ENCODE results near the gene ABCA4. TPM values are rescaled to one million over a fixed set of nuclear protein-coding genes. Genes with fewer than 3 reads are reported as not detected.
"Not testable (repeated sequence)": the region's sequence is repeated elsewhere in the genome, so short reads cannot be mapped to it uniquely, and the experiment has no call there.

Gene ABCA4
- under 1 TPM in 3 of 4 donors, not detected in 1; 0.09 to 0.32 (median 0.23) TPM for total RNA-seq
- under 1 TPM in 2 of 3 donors, not detected in 1; 0.03 to 0.04 TPM for polyA plus RNA-seq
- long read RNA-seq, donor 1 = 0 reads
- long read RNA-seq, donor 2 = 0 reads

DNA sequence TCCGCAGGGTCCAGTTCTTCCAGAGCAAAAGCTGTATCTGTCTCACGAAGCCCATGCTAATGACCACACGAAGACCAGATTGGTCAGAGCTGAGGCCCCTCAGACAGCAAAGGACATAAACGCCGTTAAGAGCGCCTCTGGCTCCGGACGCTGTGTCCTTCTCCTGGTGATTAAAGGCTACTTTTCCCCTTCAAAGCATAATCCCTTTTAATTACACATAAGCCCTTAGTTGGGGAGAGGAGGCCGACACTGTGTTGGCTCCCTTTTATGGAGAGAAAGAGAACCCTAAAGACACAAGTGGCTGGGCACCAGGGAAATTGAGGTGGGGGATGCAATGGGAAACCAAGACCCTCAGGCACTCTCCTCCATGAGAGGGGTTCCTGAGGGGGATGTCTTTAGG is at the start of gene ABCA4:
TSS of gene ABCA4 (minus strand) at position 158 of the 400 bp plus-strand sequence. CDS start at position 55, 103 bp downstream.
- H3K36me3 ChIP-seq (ENCODE audit: insufficient read depth in 1 of 2, low read depth in 1 of 2) = no peaks in the 10 kb centered on the region
- no peaks in the 10 kb centered on the region for H3K27me3 ChIP-seq (ENCODE audit: insufficient read depth in 3 of 3, low read length in 2 of 3)
- intact Hi-C loops (cut with DNase I) = no loop called here
- no peak within 1 kb of the TSS for H3K27ac ChIP-seq
- ATAC-seq = no peak
- 91 to 95% (median 92%) methylated on average over 9 of the region's 9 CpGs for WGBS, 3 donors
- no peak for DNase-seq
- H3K4me3 ChIP-seq = no peak within 1 kb of the TSS
- H3K9me3 ChIP-seq = no peaks in the 10 kb centered on the region
- H3K4me1 ChIP-seq = no peaks in the 10 kb centered on the region
- TF ChIP-seq, protein P1, sequence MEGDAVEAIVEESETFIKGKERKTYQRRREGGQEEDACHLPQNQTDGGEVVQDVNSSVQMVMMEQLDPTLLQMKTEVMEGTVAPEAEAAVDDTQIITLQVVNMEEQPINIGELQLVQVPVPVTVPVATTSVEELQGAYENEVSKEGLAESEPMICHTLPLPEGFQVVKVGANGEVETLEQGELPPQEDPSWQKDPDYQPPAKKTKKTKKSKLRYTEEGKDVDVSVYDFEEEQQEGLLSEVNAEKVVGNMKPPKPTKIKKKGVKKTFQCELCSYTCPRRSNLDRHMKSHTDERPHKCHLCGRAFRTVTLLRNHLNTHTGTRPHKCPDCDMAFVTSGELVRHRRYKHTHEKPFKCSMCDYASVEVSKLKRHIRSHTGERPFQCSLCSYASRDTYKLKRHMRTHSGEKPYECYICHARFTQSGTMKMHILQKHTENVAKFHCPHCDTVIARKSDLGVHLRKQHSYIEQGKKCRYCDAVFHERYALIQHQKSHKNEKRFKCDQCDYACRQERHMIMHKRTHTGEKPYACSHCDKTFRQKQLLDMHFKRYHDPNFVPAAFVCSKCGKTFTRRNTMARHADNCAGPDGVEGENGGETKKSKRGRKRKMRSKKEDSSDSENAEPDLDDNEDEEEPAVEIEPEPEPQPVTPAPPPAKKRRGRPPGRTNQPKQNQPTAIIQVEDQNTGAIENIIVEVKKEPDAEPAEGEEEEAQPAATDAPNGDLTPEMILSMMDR (IDR thresholded peaks at IDR 0.05) = no peak

- no peak overlapping the region for H3K4me3 ChIP-seq
- ATAC-seq = no peak
- no peaks in the 10 kb centered on the region for H3K27me3 ChIP-seq (ENCODE audit: insufficient read depth in 3 of 3, low read length in 2 of 3)
- H3K9me3 ChIP-seq = no peaks in the 10 kb centered on the region
- H3K36me3 ChIP-seq (ENCODE audit: insufficient read depth in 1 of 2, low read depth in 1 of 2) = peaks cover 5 to 32% of the 10 kb centered on the region in 2 donors
- TF ChIP-seq, protein P1 (IDR thresholded peaks at IDR 0.05) = no peak
- no peak for DNase-seq
- WGBS, 3 donors = 52 to 69% (median 53%) methylated on average over 3 of the region's 3 CpGs
- intact Hi-C loops (cut with DNase I) = no loop called here
- no peak overlapping the region for H3K27ac ChIP-seq
- no peaks in the 10 kb centered on the region for H3K4me1 ChIP-seq
Measured at GRCh38 chr1:94169126-94169525, 48.2 kb upstream of the ABCA4 start.

- TF ChIP-seq, protein P1 (IDR thresholded peaks at IDR 0.05) = no peak
- Histone ChIP-seq H3K36me3 (ENCODE audit: insufficient read depth in 1 of 2, low read depth in 1 of 2) (peaks cover 0 to 6% of the 10 kb centered on the region in 2 donors), H3K4me3 (no peak overlapping the region), H3K9me3 (no peaks in the 10 kb centered on the region), H3K27ac (no peak overlapping the region), H3K4me1 (peaks cover 7% of the 10 kb centered on the region), H3K27me3 (ENCODE audit: insufficient read depth in 3 of 3, low read length in 2 of 3) (no peaks in the 10 kb centered on the region)
- DNase-seq = no peak
- intact Hi-C loops (cut with DNase I) = no loop called here
- 90 to 94% (median 91%) methylated on average over 5 of the region's 5 CpGs for WGBS, 3 donors
- ATAC-seq = no peak
Measured at GRCh38 chr1:94165843-94166242, 44.9 kb upstream of the ABCA4 start.

- H3K4me1 ChIP-seq = peaks cover 13% of the 10 kb centered on the region
- DNase-seq; ATAC-seq; H3K27ac ChIP-seq; H3K9me3 ChIP-seq; H3K27me3 ChIP-seq (ENCODE audit: insufficient read depth in 3 of 3, low read length in 2 of 3); H3K36me3 ChIP-seq (ENCODE audit: insufficient read depth in 1 of 2, low read depth in 1 of 2); intact Hi-C loops (cut with DNase I); H3K4me3 ChIP-seq: not testable (repeated sequence)
- 59 to 68% (median 63%) methylated on average over 2 of the region's 2 CpGs for WGBS, 3 donors
Measured at GRCh38 chr1:94164885-94165284, 43.9 kb upstream of the ABCA4 start.

- 81 to 89% (median 83%) methylated on average over 1 of the region's 1 CpG for WGBS, 3 donors
Measured at GRCh38 chr1:94164121-94164520, 43.2 kb upstream of the ABCA4 start.

GRCh38 chr1:94163249-94163648 is 42.3 kb upstream of the ABCA4 start:
- H3K36me3 ChIP-seq (ENCODE audit: insufficient read depth in 1 of 2, low read depth in 1 of 2); H3K27ac ChIP-seq; H3K9me3 ChIP-seq; intact Hi-C loops (cut with DNase I); ATAC-seq; DNase-seq; H3K27me3 ChIP-seq (ENCODE audit: insufficient read depth in 3 of 3, low read length in 2 of 3); H3K4me3 ChIP-seq: not testable (repeated sequence)
- H3K4me1 ChIP-seq = peaks cover 13% of the 10 kb centered on the region
- WGBS, 3 donors = 93 to 95% (median 95%) methylated on average over 5 of the region's 5 CpGs

More at GRCh38 chr1:94164121-94164520, 43.2 kb upstream of the ABCA4 start:
- H3K36me3 ChIP-seq (ENCODE audit: insufficient read depth in 1 of 2, low read depth in 1 of 2); H3K4me3 ChIP-seq; H3K27ac ChIP-seq; H3K9me3 ChIP-seq; ATAC-seq; H3K27me3 ChIP-seq (ENCODE audit: insufficient read depth in 3 of 3, low read length in 2 of 3); intact Hi-C loops (cut with DNase I); DNase-seq: not testable (repeated sequence)
- peaks cover 13% of the 10 kb centered on the region for H3K4me1 ChIP-seq
